ENCODE measurements around the gene CLIP2.

CLIP2 gene

DNA sequence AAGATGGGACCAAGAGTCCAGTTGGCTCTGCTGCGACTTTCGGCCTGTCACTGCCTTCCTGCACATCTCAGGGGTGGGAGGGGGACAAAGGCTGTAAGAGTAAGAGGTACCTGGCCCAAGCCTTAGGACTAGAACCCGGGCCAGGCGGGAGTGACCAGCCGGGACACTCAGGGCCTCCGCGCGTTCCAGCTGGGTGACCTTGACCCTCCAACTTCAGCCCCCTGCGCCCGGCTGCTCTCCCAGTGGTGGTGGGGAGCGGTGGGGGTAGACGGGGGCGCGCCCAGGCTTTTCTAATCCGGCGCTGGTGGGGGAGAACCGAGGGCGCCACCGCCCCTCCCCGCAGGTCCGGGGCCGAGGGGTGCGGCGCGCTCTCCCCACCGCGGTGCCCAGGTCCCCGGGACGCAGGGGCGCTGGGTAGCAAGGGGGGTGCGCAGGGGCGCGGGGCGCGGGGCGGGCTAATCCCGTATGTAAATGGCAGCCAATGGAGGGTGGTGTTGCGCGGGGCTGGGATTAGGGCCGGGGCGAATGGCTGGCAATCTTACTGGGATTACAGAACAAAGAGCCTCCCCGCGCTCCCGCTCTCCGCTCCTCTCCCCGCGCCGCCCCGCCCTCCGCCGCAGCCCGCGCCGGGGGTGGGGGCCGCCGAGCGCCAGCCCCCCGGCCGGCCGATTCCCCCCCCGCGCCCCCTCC is 164.3 kb downstream of the CLIP2 start, which contains the start of gene GTF2IRD1:
TSS of gene GTF2IRD1 (plus strand) at position 585 of the 690 bp plus-strand sequence. CDS start 54,175 bp downstream, outside the sequence.
- no peaks in the 10 kb centered on the region; the same call in 1 of the 2 replicates for H3K27me3 ChIP-seq (replicated peaks; ENCODE audit: control insufficient read depth, insufficient read depth, low read length)
- H3K36me3 ChIP-seq (ENCODE audit: control insufficient read depth, insufficient read depth, low read length) = no peaks in the 10 kb centered on the region
- peak within 1 kb of the TSS; percentile 52 for H3K4me3 ChIP-seq (replicated peaks; ENCODE audit: low read depth, low read length)
- no peak for TF ChIP-seq CTCF (IDR thresholded peaks at IDR 0.05; ENCODE audit: insufficient read depth, low read length, poor library complexity, severe bottlenecking)
- peak; percentile 48 for DNase-seq (ENCODE audit: extremely low read depth, insufficient read length)

- no peaks in the 10 kb centered on the region for H3K36me3 ChIP-seq (ENCODE audit: control insufficient read depth, insufficient read depth, low read length)
- no peak for DNase-seq (ENCODE audit: extremely low read depth, insufficient read length)
- H3K4me3 ChIP-seq (replicated peaks; ENCODE audit: low read depth, low read length) = peak overlapping the region; percentile 52
Observed at GRCh38 chr7:74454021-74454924, 165.1 kb downstream of the CLIP2 start.

GRCh38 chr7:74454925-74455288 is 165.7 kb downstream of the CLIP2 start:
- Histone ChIP-seq H3K4me3 (replicated peaks; ENCODE audit: low read depth, low read length) (no peak overlapping the region), H3K36me3 (ENCODE audit: control insufficient read depth, insufficient read depth, low read length) (no peaks in the 10 kb centered on the region), H3K27me3 (replicated peaks; ENCODE audit: control insufficient read depth, insufficient read depth, low read length) (no peaks in the 10 kb centered on the region)
- DNase-seq (ENCODE audit: extremely low read depth, insufficient read length) = no peak
- TF ChIP-seq CTCF (IDR thresholded peaks at IDR 0.05; ENCODE audit: insufficient read depth, low read length, poor library complexity, severe bottlenecking) = no peak

More at GRCh38 chr7:74454021-74454924, 165.1 kb downstream of the CLIP2 start:
- no peaks in the 10 kb centered on the region; the same call in 1 of the 2 replicates for H3K27me3 ChIP-seq (replicated peaks; ENCODE audit: control insufficient read depth, insufficient read depth, low read length)
- no peak for TF ChIP-seq CTCF (IDR thresholded peaks at IDR 0.05; ENCODE audit: insufficient read depth, low read length, poor library complexity, severe bottlenecking)

DNA sequence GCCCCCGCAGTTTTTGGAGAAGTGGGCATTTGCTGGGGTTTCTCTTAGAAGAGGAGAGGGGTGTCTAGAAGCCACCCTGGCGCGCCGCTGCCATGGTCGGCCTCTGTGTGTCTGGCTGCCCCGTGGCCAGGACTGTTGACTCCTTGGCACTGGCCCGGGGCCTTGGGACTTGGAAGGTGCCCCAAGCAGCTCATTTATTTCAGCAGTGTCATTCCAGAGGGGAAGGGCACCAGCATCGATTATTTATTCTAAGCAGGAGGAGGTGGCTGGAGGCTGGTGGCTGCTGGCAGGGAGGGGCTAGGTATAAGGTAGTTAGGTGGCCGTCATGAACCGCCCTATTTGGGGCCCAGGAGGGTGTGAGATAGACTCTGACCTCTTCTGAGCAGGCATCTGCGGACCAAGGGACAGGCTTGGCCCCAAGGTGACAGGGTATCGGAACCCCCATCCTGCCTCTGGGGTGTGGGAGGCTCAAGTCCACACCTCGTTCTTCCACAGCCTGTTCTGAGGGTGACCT is 166.1 kb downstream of the CLIP2 start:
- H3K27me3 ChIP-seq (replicated peaks; ENCODE audit: control insufficient read depth, insufficient read depth, low read length) = no peaks in the 10 kb centered on the region
- no peak overlapping the region for H3K4me3 ChIP-seq (replicated peaks; ENCODE audit: low read depth, low read length)
- no peak for TF ChIP-seq CTCF (IDR thresholded peaks at IDR 0.05; ENCODE audit: insufficient read depth, low read length, poor library complexity, severe bottlenecking)
- DNase-seq (ENCODE audit: extremely low read depth, insufficient read length) = no peak
- no peaks in the 10 kb centered on the region for H3K36me3 ChIP-seq (ENCODE audit: control insufficient read depth, insufficient read depth, low read length)

Data from GM06990 (cell line).